Cerebellar nuclear complex (tissue), 1 donor: Measurements from ENCODE around the gene DDX41.

Experiments used
- DNase-seq, 2 experiments: peaks; one replicate each; lab custom pipeline; 2025; lab: John Stamatoyannopoulos, UW

Gene DDX41

GRCh38 chr5:177468685-177469628 is 47.8 kb downstream of the DDX41 start:
- DNase-seq: peak; percentile 41 to 68

DNA sequence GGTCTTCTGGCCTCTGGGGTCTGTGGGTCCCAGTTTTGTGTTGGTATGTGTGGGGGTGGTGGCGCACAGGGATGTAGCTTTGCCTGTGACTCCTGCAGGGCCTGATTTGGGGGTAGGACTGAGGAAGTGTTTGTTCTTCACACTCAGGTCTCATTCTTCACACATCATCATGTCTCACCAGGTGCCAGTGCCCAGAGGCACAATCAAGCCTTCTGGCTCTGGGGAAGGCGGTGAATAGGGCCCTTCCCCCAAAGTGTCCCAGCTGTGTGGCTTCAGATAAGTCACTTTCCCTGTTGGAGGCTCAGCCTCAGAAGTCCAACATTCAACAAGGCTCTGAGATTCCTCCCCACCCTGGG is 48.5 kb downstream of the DDX41 start:
- no peak for DNase-seq

- no peak for DNase-seq
Measured at GRCh38 chr5:177467436-177467835, 49.3 kb downstream of the DDX41 start.

- no peak for DNase-seq
Measured at GRCh38 chr5:177466861-177467260, 49.9 kb downstream of the DDX41 start.

DNA sequence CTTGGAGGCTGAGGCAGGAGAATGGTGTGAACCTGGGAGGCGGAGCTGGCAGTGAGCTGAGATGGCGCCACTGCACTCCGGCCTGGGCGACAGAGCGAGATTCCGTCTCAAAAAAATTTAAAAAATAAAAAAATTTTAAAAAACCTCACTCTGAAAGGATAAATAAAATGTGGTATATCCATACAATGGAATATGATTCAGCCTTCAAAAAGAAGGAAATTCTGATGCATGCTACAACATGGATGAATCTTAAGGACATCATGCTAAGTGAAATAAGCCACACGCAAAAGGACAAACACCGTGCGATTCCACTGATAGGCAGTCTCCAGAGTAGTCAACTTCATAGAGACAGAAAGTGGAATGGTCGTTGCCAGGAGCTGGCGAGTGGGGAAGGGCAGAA is 51.7 kb downstream of the DDX41 start:
- DNase-seq: no peak

DNA sequence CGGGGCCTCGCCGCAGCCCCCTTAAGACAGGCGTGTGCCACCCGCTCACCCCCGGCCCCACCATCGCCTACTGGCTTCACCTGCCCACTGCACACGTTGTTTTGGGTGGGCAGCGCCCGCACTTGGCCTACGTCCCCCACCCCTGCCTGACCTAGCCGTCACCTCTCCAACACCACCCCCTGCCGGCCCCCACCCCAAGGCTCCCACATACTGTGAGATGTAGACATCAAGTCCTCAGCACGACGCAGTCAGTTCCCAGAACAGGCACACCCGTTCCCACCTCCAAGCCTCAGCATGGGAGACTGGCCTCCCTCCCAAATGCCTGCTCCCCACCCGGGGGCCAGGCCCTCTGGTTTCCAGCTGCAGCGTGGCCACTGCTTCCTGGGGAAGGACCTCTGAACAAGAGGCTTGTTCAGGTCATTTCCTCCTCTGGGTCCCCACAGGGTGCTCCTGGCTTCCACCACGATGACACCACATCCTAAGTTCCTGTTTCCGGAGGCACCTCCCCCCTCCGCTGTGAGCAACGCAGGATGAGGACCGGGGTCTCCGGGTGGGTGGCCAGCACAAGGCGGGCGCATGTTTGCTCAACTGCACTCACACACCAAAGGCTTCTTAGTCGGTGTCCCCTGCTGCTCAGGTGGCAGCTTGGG is 54.6 kb downstream of the DDX41 start:
- no peak for DNase-seq
